Measurements from ENCODE around the gene DDX50.
"Not testable (repeated sequence)": the region's sequence is repeated elsewhere in the genome, so short reads cannot be mapped to it uniquely, and the experiment has no call there.

The DDX50 gene

GRCh38 chr10:68901105-68901927 is at the start of gene DDX50:
TSS of gene DDX50 (plus strand) at chr10:68901315. CDS start at chr10:68901385, 70 bp downstream.
- peak; percentile 89 for DNase-seq

GRCh38 chr10:68856352-68856751 is 44.8 kb upstream of the DDX50 start:
- no peak for DNase-seq

GRCh38 chr10:68857005-68857404 is 44.1 kb upstream of the DDX50 start:
- DNase-seq: no peak

- DNase-seq: no peak
These were observed 39.9 kb upstream of the DDX50 start for GRCh38 chr10:68861253-68861652.

GRCh38 chr10:68864611-68865010 is 36.5 kb upstream of the DDX50 start:
- DNase-seq: no peak

- not testable (repeated sequence) for DNase-seq
These were observed 32.9 kb upstream of the DDX50 start for GRCh38 chr10:68868173-68868572.

GRCh38 chr10:68869623-68870022 is 31.5 kb upstream of the DDX50 start:
- no peak for DNase-seq

GRCh38 chr10:68870061-68870460 is 31.1 kb upstream of the DDX50 start:
- DNase-seq: no peak

GRCh38 chr10:68870545-68871104 is 30.5 kb upstream of the DDX50 start:
- DNase-seq: no peak

- no peak for DNase-seq
These were observed 29.9 kb upstream of the DDX50 start for GRCh38 chr10:68871105-68871711.

GRCh38 chr10:68871731-68872342 is 29.3 kb upstream of the DDX50 start:
- DNase-seq: peak; percentile 82

GRCh38 chr10:68876246-68877138 is 24.6 kb upstream of the DDX50 start:
- DNase-seq: no peak

GRCh38 chr10:68877482-68878110 is 23.5 kb upstream of the DDX50 start:
- no peak for DNase-seq

GRCh38 chr10:68878496-68878895 is 22.6 kb upstream of the DDX50 start:
- DNase-seq: no peak

- no peak for DNase-seq
These were observed 21.5 kb upstream of the DDX50 start for GRCh38 chr10:68879628-68880027.

- DNase-seq: no peak
These were observed 20.9 kb upstream of the DDX50 start for GRCh38 chr10:68880181-68880580.

- DNase-seq: no peak
These were observed 6.1 kb upstream of the DDX50 start for GRCh38 chr10:68895041-68895440.

- DNase-seq: peak; percentile 7
These were observed 3.8 kb upstream of the DDX50 start for GRCh38 chr10:68897336-68897741.

GRCh38 chr10:68899186-68899745 is 1.8 kb upstream of the DDX50 start:
- no peak for DNase-seq

GRCh38 chr10:68900427-68901104 is 549 bp upstream of the DDX50 start:
- peak; percentile 36 for DNase-seq

- DNase-seq: no peak
These were observed 1.3 kb downstream of the DDX50 start for GRCh38 chr10:68902382-68902781.
